Kidney (tissue), 14 donors: Measurements from ENCODE around the gene IRF6. TPM values are rescaled to one million over a fixed set of nuclear protein-coding genes. Genes with fewer than 3 reads are reported as not detected.

ENCODE experiments used
- DNase-seq, 5 donors: peaks; one replicate each; pipeline ENCODE4 v3.0.0-alpha.2; 2013 to 2020
- FAIRE-seq: peaks from 2 replicates; lab custom pipeline; 2012; peaks lifted over from hg19 to GRCh38; lab: Jason Lieb, UNC
- H3K27ac ChIP-seq, 2 donors: one replicate each; pipeline ENCODE4 v1.7.0; 2013; ENCODE audit warnings: low read depth in 2 of 2, low read length in 2 of 2, inconsistent platforms in 1 of 2
- H3K27me3 ChIP-seq: one replicate; pipeline ENCODE4 v1.7.1; 2013; ENCODE audit warnings: low read length, inconsistent platforms; ENCODE audit not compliant: control insufficient read depth, insufficient read depth
- H3K36me3 ChIP-seq, 3 donors: one replicate each; pipeline versions ENCODE4 v1.7.0 to v1.7.1; 2013; ENCODE audit warnings: low read length in 3 of 3, control low read depth in 1 of 3, inconsistent platforms in 1 of 3; ENCODE audit not compliant: insufficient read depth in 3 of 3, control insufficient read depth in 2 of 3
- H3K4me1 ChIP-seq, 3 donors: one replicate each; pipeline versions ENCODE4 v1.7.0 to v1.7.1; 2013; ENCODE audit warnings: low read length in 3 of 3, inconsistent platforms in 1 of 3, low read depth in 1 of 3; ENCODE audit not compliant: control insufficient read depth in 2 of 3, insufficient read depth in 2 of 3
- H3K4me3 ChIP-seq, 3 donors: one replicate each; pipeline versions ENCODE4 v1.7.0 to v1.8.1; 2013; ENCODE audit warnings: low read length in 3 of 3, control low read depth in 1 of 3, inconsistent platforms in 1 of 3
- H3K9ac ChIP-seq, 3 donors: one replicate each; pipeline versions ENCODE4 v1.7.0 to v1.7.1; 2013; ENCODE audit warnings: low read length in 3 of 3, control low read depth in 1 of 3, inconsistent platforms in 1 of 3
- H3K9me3 ChIP-seq, 3 donors: one replicate each; pipeline versions ENCODE4 v1.7.0 to v1.7.1; 2013; ENCODE audit warnings: low read length in 3 of 3, control low read depth in 1 of 3, inconsistent platforms in 1 of 3; ENCODE audit not compliant: control insufficient read depth in 2 of 3, insufficient read depth in 1 of 3
- CTCF ChIP-seq: IDR thresholded peaks from 3 replicates; pipeline ENCODE4 v1.5.1; 2012; ENCODE audit warnings: mild to moderate bottlenecking, moderate library complexity, borderline replicate concordance; ENCODE audit not compliant: insufficient read depth; ENCODE audit errors: extremely low read depth
- intact Hi-C: fragments of 100-400 bp; cut with DNase I; formaldehyde crosslinking; loops from one replicate; pipeline ENCODE4 v1.11.1; 2022
- polyA plus RNA-seq: library from polyadenylated mRNA; stranded (reverse); fragments of 350-450 nt; fragmentation: Illumina TruSeq; extraction: RNeasy Lipid Tissue Mini Kit (QIAGEN cat#74804); gene quantifications from one replicate; pipeline ENCODE4 v1.2.3, GENCODE V29; 2014; ENCODE audit warnings: low read depth, low replicate concordance; ENCODE audit not compliant: insufficient read depth
- total RNA-seq: library from RNA; stranded (reverse); fragmentation: NEBNext Ultra II Directional; extraction: Animal tissue kit (Norgen Biotek cat#: 25700); gene quantifications from one replicate; pipeline ENCODE4 v1.2.1, GENCODE V29; 2021
- donor health status: control.
- donor health status: control.
- donor health status: control.
- donor health status: control.
- donor health status: control.
- donor health status: DM: yes; HTN: yes; CAD: no.
- donor health status: Normal renal cell carcinoma (clear cell type).

Gene IRF6
- total and polyA plus RNA-seq, 2 donors from 2014 or later = 24.0 to 37.1 TPM

GRCh38 chr1:209791920-209792319, 14.0 kb downstream of the IRF6 start:
- H3K4me3 ChIP-seq = no peak overlapping the region
- DNase-seq = no peak
- H3K9me3 ChIP-seq = no peaks in the 10 kb centered on the region
- H3K36me3 ChIP-seq = peaks cover 0 to 37% (median 9%) of the 10 kb centered on the region in 3 donors
- H3K27me3 ChIP-seq = no peaks in the 10 kb centered on the region
- no peak for TF ChIP-seq CTCF
- no peak overlapping the region for H3K9ac ChIP-seq
- intact Hi-C loops = no loop called here
- FAIRE-seq = no peak
- peaks cover 0 to 9% (median 5%) of the 10 kb centered on the region in 3 donors for H3K4me1 ChIP-seq
- no peak overlapping the region for H3K27ac ChIP-seq

GRCh38 chr1:209790286-209791193, 15.4 kb downstream of the IRF6 start:
- no peak overlapping the region for H3K9ac ChIP-seq
- peaks cover 0 to 37% (median 9%) of the 10 kb centered on the region in 3 donors for H3K36me3 ChIP-seq
- TF ChIP-seq CTCF = no peak
- no peak overlapping the region for H3K4me3 ChIP-seq
- H3K9me3 ChIP-seq = no peaks in the 10 kb centered on the region
- intact Hi-C loops = no loop called here
- H3K27me3 ChIP-seq = no peaks in the 10 kb centered on the region
- no peak overlapping the region for H3K27ac ChIP-seq
- peaks cover 0 to 10% (median 9%) of the 10 kb centered on the region in 3 donors for H3K4me1 ChIP-seq
- DNase-seq = no peak
- FAIRE-seq = no peak

- intact Hi-C loops = no loop called here
- FAIRE-seq = no peak
- Histone ChIP-seq H3K9ac (no peak overlapping the region), H3K27ac (no peak overlapping the region), H3K4me3 (no peak overlapping the region), H3K36me3 (peaks cover 0 to 26% (median 5%) of the 10 kb centered on the region in 3 donors), H3K9me3 (no peaks in the 10 kb centered on the region), H3K4me1 (peaks cover 0 to 12% (median 10%) of the 10 kb centered on the region in 3 donors), H3K27me3 (no peaks in the 10 kb centered on the region)
- TF ChIP-seq CTCF = no peak
- no peak for DNase-seq
Measured at GRCh38 chr1:209789245-209789644, 16.7 kb downstream of the IRF6 start.
